Astrocyte of the hippocampus (primary cell): ENCODE measurements around the gene NAALADL2.
A peak's percentile ranks its signal among the peaks of the same experiment; 100 is the strongest.
"Not testable (repeated sequence)": the region's sequence is repeated elsewhere in the genome, so short reads cannot be mapped to it uniquely, and the experiment has no call there.

Experiments
- DNase-seq: peaks from one replicate; pipeline ENCODE4 v3.0.0; 2011; ENCODE audit warnings: low read depth, low spot score

The NAALADL2 gene

GRCh38 chr3:175355801-175356335 lies 496.7 kb downstream of the NAALADL2 start:
- no peak for DNase-seq

- DNase-seq, result peak; percentile 36
Observed at GRCh38 chr3:175356899-175357324, 497.8 kb downstream of the NAALADL2 start.

- no peak for DNase-seq
Observed at GRCh38 chr3:175357758-175358157, 498.6 kb downstream of the NAALADL2 start.

- no peak for DNase-seq
Observed at GRCh38 chr3:175358935-175359334, 499.8 kb downstream of the NAALADL2 start.

- peak; percentile 49 for DNase-seq
Observed at GRCh38 chr3:175370426-175370825, 511.3 kb downstream of the NAALADL2 start.

GRCh38 chr3:175371187-175371586 lies 512.1 kb downstream of the NAALADL2 start:
- DNase-seq, result not testable (repeated sequence)

- no peak for DNase-seq
Observed at GRCh38 chr3:175374705-175375104, 515.6 kb downstream of the NAALADL2 start.

GRCh38 chr3:175378348-175378747 lies 519.2 kb downstream of the NAALADL2 start:
- no peak for DNase-seq

GRCh38 chr3:175381685-175382084 lies 522.6 kb downstream of the NAALADL2 start:
- no peak for DNase-seq

GRCh38 chr3:175383371-175383770 lies 524.2 kb downstream of the NAALADL2 start:
- DNase-seq, result no peak

GRCh38 chr3:175383813-175384212 lies 524.7 kb downstream of the NAALADL2 start:
- no peak for DNase-seq

GRCh38 chr3:175384569-175384968 lies 525.4 kb downstream of the NAALADL2 start:
- DNase-seq, result no peak

- DNase-seq, result peak; percentile 80
Observed at GRCh38 chr3:175386630-175387029, 527.5 kb downstream of the NAALADL2 start.

GRCh38 chr3:175389560-175389959 lies 530.4 kb downstream of the NAALADL2 start:
- no peak for DNase-seq

GRCh38 chr3:175391601-175392000 lies 532.5 kb downstream of the NAALADL2 start:
- no peak for DNase-seq

- peak; percentile 55 for DNase-seq
Observed at GRCh38 chr3:175392653-175393052, 533.5 kb downstream of the NAALADL2 start.

GRCh38 chr3:175397372-175397771 lies 538.2 kb downstream of the NAALADL2 start:
- no peak for DNase-seq

- no peak for DNase-seq
Observed at GRCh38 chr3:175398676-175399075, 539.5 kb downstream of the NAALADL2 start.

GRCh38 chr3:175399156-175399840 lies 540.2 kb downstream of the NAALADL2 start:
- no peak for DNase-seq

GRCh38 chr3:175404027-175404426 lies 544.9 kb downstream of the NAALADL2 start:
- no peak for DNase-seq

GRCh38 chr3:175404621-175405020 lies 545.5 kb downstream of the NAALADL2 start:
- DNase-seq, result no peak

GRCh38 chr3:175410251-175410650 lies 551.1 kb downstream of the NAALADL2 start:
- no peak for DNase-seq

- DNase-seq, result no peak
Observed at GRCh38 chr3:175411405-175411804, 552.3 kb downstream of the NAALADL2 start.

GRCh38 chr3:175411946-175412345 lies 552.8 kb downstream of the NAALADL2 start:
- no peak for DNase-seq
